HCT116 (cell line): ENCODE measurements around the gene SETD2. TPM values are rescaled to one million over a fixed set of nuclear protein-coding genes. Genes with fewer than 3 reads are reported as not detected.

Experiments
- ATAC-seq: fragments of 200-7000 bp; cut with Tn5 transposase; 2 replicates; pipeline ENCODE4 v1.9.1; 2020; ENCODE audit warnings: mild to moderate bottlenecking, moderate library complexity
- BruUV-seq: library from RNA; stranded (reverse); fragments of 400-500 nt; replicated peaks from 2 replicates; lab custom pipeline; 2021; lab: Mats Ljungman, UMichigan
- CTCF ChIA-PET: fragments of 300-600 bp; sonication (Branson Sonifier 250); formaldehyde crosslinking; loops from one replicate; lab custom pipeline; 2021; ENCODE audit warnings: antibody characterized with exemption; lab: Charles Lee
- POLR2A ChIA-PET: fragments of 300-600, 350-600 bp; sonication (Branson Sonifier 250); formaldehyde crosslinking; loops from one replicate; lab custom pipeline; 2021; ENCODE audit warnings: antibody characterized with exemption; lab: Charles Lee
- RAD21 ChIA-PET, 2 experiments: fragments of 300-600 bp; sonication (Branson Sonifier 250); formaldehyde crosslinking; loops; one replicate each; lab custom pipeline; 2023; ENCODE audit warnings: low total read pairs in 2 of 2; ENCODE audit not compliant: uncharacterized antibody in 2 of 2, unreplicated experiment in 2 of 2, low non-redundant PET in 1 of 2; lab: Charles Lee
- DNase-seq: peaks from one replicate; pipeline ENCODE4 v3.0.0-alpha.2; 2010; ENCODE audit warnings: low read depth, low spot score
- H2AFZ ChIP-seq: fragments of 200-600 bp; shearing (Covaris generic), sonication (generic); 2 replicates; pipeline ENCODE4 v1.6.1; 2017; ENCODE audit warnings: low read depth, mixed run types, mixed read lengths, antibody characterized with exemption, low read length; ENCODE audit not compliant: poor library complexity, severe bottlenecking
- H3K27ac ChIP-seq: 2 replicates; pipeline ENCODE4 v1.5.1; 2012; ENCODE audit warnings: low read depth, low read length
- H3K27me3 ChIP-seq: fragments of 200-600 bp; sonication (generic); 2 replicates; pipeline ENCODE4 v1.6.1; 2016; ENCODE audit warnings: mixed run types, low read length, mixed read lengths; ENCODE audit not compliant: insufficient read depth
- H3K36me3 ChIP-seq, 2 experiments: fragments of 200-500 bp in 1 of 2; fragments of 200-600 bp in 1 of 2; sonication (Bioruptor generic) in 1 of 2; sonication (generic) in 1 of 2; 2 replicates each; pipeline versions ENCODE4 v1.5.1 to v1.6.1; 2014 to 2016; ENCODE audit warnings: low read length in 2 of 2, inconsistent platforms in 1 of 2, mixed read lengths in 1 of 2, mixed run types in 1 of 2; ENCODE audit not compliant: insufficient read depth in 2 of 2, control insufficient read depth in 1 of 2
- H3K4me1 ChIP-seq, 2 experiments: fragments of 200-600 bp in 1 of 2; sonication (generic) in 1 of 2; 2 replicates each; pipeline versions ENCODE4 v1.5.1 to v1.6.1; 2012 to 2017; ENCODE audit warnings: low read length in 2 of 2, inconsistent platforms in 1 of 2, mild to moderate bottlenecking in 1 of 2, mixed read lengths in 1 of 2, mixed run types in 1 of 2, moderate library complexity in 1 of 2; ENCODE audit not compliant: insufficient read depth in 2 of 2, control insufficient read depth in 1 of 2
- H3K4me2 ChIP-seq: fragments of 200-600 bp; sonication (generic); 2 replicates; pipeline ENCODE4 v1.6.1; 2017; ENCODE audit warnings: mixed run types, low read length, mixed read lengths
- H3K4me3 ChIP-seq, 2 experiments: fragments of 200-600 bp in 1 of 2; sonication (generic) in 1 of 2; replicated peaks in 1 of 2; 2 replicates each; pipeline ENCODE4 v1.5.1; 2011 to 2016; ENCODE audit warnings: low read length in 2 of 2, control low read depth in 1 of 2, low read depth in 1 of 2, mild to moderate bottlenecking in 1 of 2, mixed read lengths in 1 of 2, mixed run types in 1 of 2
- H3K79me2 ChIP-seq: fragments of 200-600 bp; sonication (generic); 2 replicates; pipeline ENCODE4 v1.6.1; 2017; ENCODE audit warnings: mild to moderate bottlenecking, mixed run types, low read length, moderate library complexity, mixed read lengths; ENCODE audit not compliant: insufficient read depth
- H3K9ac ChIP-seq: fragments of 200-600 bp; sonication (generic); 2 replicates; pipeline ENCODE4 v1.6.1; 2016; ENCODE audit warnings: low read length, mixed read lengths
- H3K9me2 ChIP-seq: fragments of 200-600 bp; sonication (generic), shearing (Covaris generic); 2 replicates; pipeline ENCODE4 v1.6.1; 2017; ENCODE audit warnings: mixed run types, mild to moderate bottlenecking, moderate library complexity; ENCODE audit not compliant: insufficient read depth
- H3K9me3 ChIP-seq, 2 experiments: fragments of 200-500 bp in 1 of 2; fragments of 200-600 bp in 1 of 2; sonication (Bioruptor generic) in 1 of 2; sonication (generic) in 1 of 2; 2 replicates each; pipeline ENCODE4 v1.6.1; 2014 to 2017; ENCODE audit warnings: low read length in 2 of 2, mixed read lengths in 2 of 2, inconsistent platforms in 1 of 2, low read depth in 1 of 2, mild to moderate bottlenecking in 1 of 2, mixed run types in 1 of 2, moderate library complexity in 1 of 2; ENCODE audit not compliant: control insufficient read depth in 1 of 2, insufficient read depth in 1 of 2
- H4K20me1 ChIP-seq: fragments of 200-600 bp; sonication (generic), shearing (Covaris generic); 2 replicates; pipeline ENCODE4 v1.6.1; 2017; ENCODE audit warnings: mixed run types, mild to moderate bottlenecking, moderate library complexity; ENCODE audit not compliant: insufficient read depth
- CEBPB ChIP-seq: IDR thresholded peaks from 2 replicates; pipeline ENCODE4 v1.6.1; 2012; ENCODE audit warnings: low read depth
- EGR1 ChIP-seq: IDR thresholded peaks from 2 replicates; pipeline ENCODE4 v1.6.1; 2012; ENCODE audit warnings: low read depth
- ELF1 ChIP-seq: IDR thresholded peaks from 2 replicates; pipeline ENCODE4 v1.6.1; 2012; ENCODE audit warnings: low read depth, borderline replicate concordance
- EZH2 ChIP-seq: fragments of 200-600 bp; sonication (generic); IDR thresholded peaks from 2 replicates; pipeline ENCODE4 v1.6.1; 2017; ENCODE audit warnings: antibody characterized with exemption, mixed run types
- EZH2phosphoT487 ChIP-seq: fragments of 200-600 bp; IDR thresholded peaks from 2 replicates; pipeline ENCODE4 v1.6.1; 2018; ENCODE audit warnings: antibody characterized with exemption, borderline replicate concordance
- FOSL1 ChIP-seq: IDR thresholded peaks from 2 replicates; pipeline ENCODE4 v1.6.1; 2012; ENCODE audit warnings: low read depth
- POLR2A ChIP-seq: IDR thresholded peaks from 2 replicates; pipeline ENCODE4 v1.7.0; 2011; ENCODE audit warnings: borderline replicate concordance; ENCODE audit not compliant: insufficient read depth, insufficient read length; ENCODE audit errors: extremely low read depth
- POLR2AphosphoS5 ChIP-seq: IDR thresholded peaks from 2 replicates; pipeline ENCODE4 v1.6.1; 2011; ENCODE audit warnings: mild to moderate bottlenecking, low read depth, low read length, moderate library complexity
- SIN3A ChIP-seq: IDR thresholded peaks from 2 replicates; pipeline ENCODE4 v1.6.1; 2012; ENCODE audit warnings: low read depth
- SRF ChIP-seq: IDR thresholded peaks from 2 replicates; pipeline ENCODE4 v1.6.1; 2012; ENCODE audit warnings: low read depth
- TCF7L2 ChIP-seq: IDR thresholded peaks from 2 replicates; pipeline ENCODE4 v1.7.0; 2011; ENCODE audit warnings: borderline replicate concordance, inconsistent platforms; ENCODE audit not compliant: insufficient read depth, insufficient read length; ENCODE audit errors: extremely low read depth
- YY1 ChIP-seq: IDR thresholded peaks from 2 replicates; pipeline ENCODE4 v1.6.1; 2011; ENCODE audit warnings: low read length, low read depth, moderate library complexity, mild to moderate bottlenecking; ENCODE audit not compliant: insufficient replicate concordance; ENCODE audit errors: extremely low read depth
- ZFX ChIP-seq: fragments of 450-650 bp; IDR thresholded peaks from 2 replicates; pipeline ENCODE4 v1.6.1; 2017
- ZNF274 ChIP-seq: fragments of 200-500 bp; sonication (Bioruptor generic); IDR thresholded peaks from 2 replicates; pipeline ENCODE4 v1.6.1; 2014; ENCODE audit warnings: mild to moderate bottlenecking, low read depth, low read length, inconsistent platforms
- intact Hi-C: fragments of 100-400 bp; cut with micrococcal nuclease; formaldehyde crosslinking; loops from 2 replicates; pipeline ENCODE4 v1.10.0; 2022
- total RNA-seq: library from RNA; stranded (reverse); gene quantifications from one replicate; pipeline ENCODE4 v1.2.1, GENCODE V29; 2021; ENCODE audit not compliant: unreplicated experiment
- TF ChIP-seq, protein P1 (sequence below): IDR thresholded peaks from 2 replicates; pipeline ENCODE4 v1.6.1; 2012
- TF ChIP-seq, protein P2 (sequence below): IDR thresholded peaks from 2 replicates; pipeline ENCODE4 v1.6.1; 2012
- TF ChIP-seq, protein P3 (sequence below): IDR thresholded peaks from 2 replicates; pipeline ENCODE4 v1.6.1; 2011; ENCODE audit warnings: mild to moderate bottlenecking, low read length, moderate library complexity; ENCODE audit not compliant: insufficient replicate concordance; ENCODE audit errors: extremely low read depth

The SETD2 gene
- total RNA-seq, 1 experiment from 2014 or later: 33.0 TPM

DNA sequence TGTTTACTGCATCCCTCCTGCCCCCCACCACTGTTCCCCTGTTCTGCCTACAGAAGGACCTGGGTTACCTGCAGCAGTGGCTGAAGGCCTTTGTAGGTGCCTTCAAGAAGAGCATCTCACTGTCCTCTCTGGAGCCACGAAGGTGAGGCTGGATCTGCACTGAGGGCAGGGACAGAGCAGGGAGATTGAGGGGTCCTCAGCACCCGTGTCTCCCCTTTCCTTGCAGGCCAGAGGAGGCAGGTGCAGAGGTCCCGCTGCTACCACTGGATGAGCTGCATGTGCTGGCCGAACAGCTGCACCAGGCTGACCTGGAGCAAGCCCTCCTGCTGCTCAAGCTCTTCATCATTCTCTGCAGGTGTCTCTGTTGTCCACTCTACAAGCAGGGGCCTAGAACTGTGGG, 175.3 kb downstream of the SETD2 start:
- peaks cover 2 to 13% of the 10 kb centered on the region in 2 experiments; a peak in 2 of 4 replicates for H3K4me1 ChIP-seq
- no peak overlapping the region for H2AFZ ChIP-seq
- ChIA-PET RAD21 (no interaction called here), POLR2A (no interaction called here), CTCF (no interaction called here)
- no TSS peak for BruUV-seq
- H3K79me2 ChIP-seq: peaks cover 27% of the 10 kb centered on the region
- H3K4me2 ChIP-seq: no peak overlapping the region
- intact Hi-C loops: no loop called here
- H3K36me3 ChIP-seq: peaks cover 0 to 3% of the 10 kb centered on the region in 2 experiments; a peak in 2 of 4 replicates
- TF ChIP-seq, protein P1, sequence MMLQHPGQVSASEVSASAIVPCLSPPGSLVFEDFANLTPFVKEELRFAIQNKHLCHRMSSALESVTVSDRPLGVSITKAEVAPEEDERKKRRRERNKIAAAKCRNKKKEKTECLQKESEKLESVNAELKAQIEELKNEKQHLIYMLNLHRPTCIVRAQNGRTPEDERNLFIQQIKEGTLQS: no peak
- no peak for TF ChIP-seq POLR2A
- no peak for TF ChIP-seq ELF1
- TF ChIP-seq ZFX: no peak
- TF ChIP-seq EZH2: no peak
- TF ChIP-seq SIN3A: no peak
- TF ChIP-seq ZNF274: no peak
- TF ChIP-seq SRF: no peak
- TF ChIP-seq CEBPB: no peak
- TF ChIP-seq, protein P2, sequence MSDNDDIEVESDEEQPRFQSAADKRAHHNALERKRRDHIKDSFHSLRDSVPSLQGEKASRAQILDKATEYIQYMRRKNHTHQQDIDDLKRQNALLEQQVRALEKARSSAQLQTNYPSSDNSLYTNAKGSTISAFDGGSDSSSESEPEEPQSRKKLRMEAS: no peak
- TF ChIP-seq EZH2phosphoT487: no peak
- TF ChIP-seq TCF7L2: no peak
- TF ChIP-seq EGR1: no peak
- TF ChIP-seq, protein P3, sequence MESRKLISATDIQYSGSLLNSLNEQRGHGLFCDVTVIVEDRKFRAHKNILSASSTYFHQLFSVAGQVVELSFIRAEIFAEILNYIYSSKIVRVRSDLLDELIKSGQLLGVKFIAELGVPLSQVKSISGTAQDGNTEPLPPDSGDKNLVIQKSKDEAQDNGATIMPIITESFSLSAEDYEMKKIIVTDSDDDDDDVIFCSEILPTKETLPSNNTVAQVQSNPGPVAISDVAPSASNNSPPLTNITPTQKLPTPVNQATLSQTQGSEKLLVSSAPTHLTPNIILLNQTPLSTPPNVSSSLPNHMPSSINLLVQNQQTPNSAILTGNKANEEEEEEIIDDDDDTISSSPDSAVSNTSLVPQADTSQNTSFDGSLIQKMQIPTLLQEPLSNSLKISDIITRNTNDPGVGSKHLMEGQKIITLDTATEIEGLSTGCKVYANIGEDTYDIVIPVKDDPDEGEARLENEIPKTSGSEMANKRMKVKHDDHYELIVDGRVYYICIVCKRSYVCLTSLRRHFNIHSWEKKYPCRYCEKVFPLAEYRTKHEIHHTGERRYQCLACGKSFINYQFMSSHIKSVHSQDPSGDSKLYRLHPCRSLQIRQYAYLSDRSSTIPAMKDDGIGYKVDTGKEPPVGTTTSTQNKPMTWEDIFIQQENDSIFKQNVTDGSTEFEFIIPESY: no peak
- TF ChIP-seq POLR2AphosphoS5: no peak
- no peak for TF ChIP-seq FOSL1
- no peak for TF ChIP-seq YY1
- H3K27me3 ChIP-seq: no peaks in the 10 kb centered on the region
- no peaks in the 10 kb centered on the region for H3K9me2 ChIP-seq
- H4K20me1 ChIP-seq: no peaks in the 10 kb centered on the region
- no peaks in the 10 kb centered on the region for H3K9me3 ChIP-seq
- no peak for DNase-seq
- no peak overlapping the region for H3K27ac ChIP-seq
- H3K9ac ChIP-seq: no peak overlapping the region
- ATAC-seq: no peak
- no peak overlapping the region for H3K4me3 ChIP-seq
